Endothelial cell of hepatic sinusoid (primary cell): Measurements from ENCODE around the gene SRR.
"Not testable (repeated sequence)": the region's sequence is repeated elsewhere in the genome, so short reads cannot be mapped to it uniquely, and the experiment has no call there.

ENCODE experiments used
- in situ Hi-C: cut with HindIII; loops from 2 replicates; pipeline ENCODE4 v1.10.0; 2017; ENCODE audit warnings: low sequenced_read_pairs

The SRR gene, protein sequence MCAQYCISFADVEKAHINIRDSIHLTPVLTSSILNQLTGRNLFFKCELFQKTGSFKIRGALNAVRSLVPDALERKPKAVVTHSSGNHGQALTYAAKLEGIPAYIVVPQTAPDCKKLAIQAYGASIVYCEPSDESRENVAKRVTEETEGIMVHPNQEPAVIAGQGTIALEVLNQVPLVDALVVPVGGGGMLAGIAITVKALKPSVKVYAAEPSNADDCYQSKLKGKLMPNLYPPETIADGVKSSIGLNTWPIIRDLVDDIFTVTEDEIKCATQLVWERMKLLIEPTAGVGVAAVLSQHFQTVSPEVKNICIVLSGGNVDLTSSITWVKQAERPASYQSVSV

DNA sequence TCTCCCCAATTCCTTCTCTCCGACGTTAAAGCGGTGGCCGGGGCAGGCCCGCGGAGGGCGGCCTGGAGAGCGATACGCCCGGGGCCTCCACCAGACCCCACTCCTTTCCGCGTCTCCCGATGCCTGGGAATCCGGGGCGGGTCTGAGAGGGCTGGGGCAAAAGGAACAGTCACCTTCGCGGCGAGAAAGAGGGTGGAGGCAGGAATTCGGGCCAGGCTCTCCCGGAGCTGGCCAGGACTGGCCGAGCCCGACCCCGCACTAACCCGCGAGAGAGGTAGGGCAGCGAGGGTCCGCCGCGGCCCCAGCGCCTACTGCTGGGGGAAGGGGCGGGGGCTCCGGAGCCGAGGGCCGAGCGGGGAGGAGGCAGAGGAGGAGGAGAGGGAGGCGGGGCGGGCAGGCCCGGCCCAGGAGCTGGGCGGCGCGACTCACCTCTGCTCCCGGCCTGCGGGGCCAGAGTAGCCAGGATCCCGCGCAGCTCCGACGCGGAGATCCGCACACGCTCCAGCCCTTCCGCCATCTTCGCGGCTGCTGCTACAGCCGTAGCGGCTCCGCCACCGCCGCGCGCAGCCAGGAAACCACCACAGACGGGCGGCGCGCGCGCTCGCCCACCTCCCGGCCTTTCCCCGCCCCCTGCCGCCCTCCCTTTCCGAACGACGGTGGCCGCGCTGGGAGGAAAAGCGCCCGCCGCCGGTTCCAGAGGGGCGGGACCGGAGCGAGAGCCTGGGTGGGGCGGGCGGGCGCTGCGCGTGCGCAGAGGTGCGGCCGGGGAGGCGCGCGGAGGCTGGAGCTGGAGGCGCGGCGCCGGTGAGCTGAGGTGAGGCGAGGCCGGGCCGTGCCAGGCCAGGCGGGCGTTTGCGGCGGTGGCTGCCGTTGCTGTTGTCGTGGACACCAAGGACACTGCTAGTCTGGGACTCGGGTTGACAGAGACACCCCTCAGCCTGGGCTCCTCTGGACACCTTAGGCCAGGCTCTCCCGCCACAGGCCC is at the start of gene SRR, which contains the start of gene SMG6:
TSS of gene SRR (plus strand) at position 747 of the 985 bp plus-strand sequence. CDS start 11,611 bp downstream, outside the sequence.
TSS of gene SMG6 (minus strand) at position 582 of the 985 bp plus-strand sequence. CDS start at position 517, 65 bp downstream.
- in situ Hi-C loops: no loop called here

DNA sequence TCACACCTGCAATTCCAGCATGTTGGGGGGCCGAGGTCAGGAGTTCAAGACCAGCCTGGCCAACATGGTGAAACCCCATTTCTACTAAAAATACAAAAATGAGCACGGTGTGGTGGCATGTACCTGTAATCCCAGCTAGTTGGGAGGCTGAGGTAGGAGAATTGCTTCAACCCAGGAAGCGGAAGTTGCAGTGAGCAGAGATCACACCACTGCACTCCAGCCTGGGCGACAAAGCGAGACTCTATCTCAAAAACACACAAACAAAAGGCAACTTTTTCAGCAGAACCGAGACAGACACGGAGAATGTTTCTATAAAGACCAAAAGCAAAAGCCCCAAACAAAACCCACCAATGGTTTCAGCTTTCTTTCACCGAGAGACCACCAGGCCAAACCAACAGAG is 44.9 kb upstream of the SRR start:
- in situ Hi-C loops: not testable (repeated sequence)

DNA sequence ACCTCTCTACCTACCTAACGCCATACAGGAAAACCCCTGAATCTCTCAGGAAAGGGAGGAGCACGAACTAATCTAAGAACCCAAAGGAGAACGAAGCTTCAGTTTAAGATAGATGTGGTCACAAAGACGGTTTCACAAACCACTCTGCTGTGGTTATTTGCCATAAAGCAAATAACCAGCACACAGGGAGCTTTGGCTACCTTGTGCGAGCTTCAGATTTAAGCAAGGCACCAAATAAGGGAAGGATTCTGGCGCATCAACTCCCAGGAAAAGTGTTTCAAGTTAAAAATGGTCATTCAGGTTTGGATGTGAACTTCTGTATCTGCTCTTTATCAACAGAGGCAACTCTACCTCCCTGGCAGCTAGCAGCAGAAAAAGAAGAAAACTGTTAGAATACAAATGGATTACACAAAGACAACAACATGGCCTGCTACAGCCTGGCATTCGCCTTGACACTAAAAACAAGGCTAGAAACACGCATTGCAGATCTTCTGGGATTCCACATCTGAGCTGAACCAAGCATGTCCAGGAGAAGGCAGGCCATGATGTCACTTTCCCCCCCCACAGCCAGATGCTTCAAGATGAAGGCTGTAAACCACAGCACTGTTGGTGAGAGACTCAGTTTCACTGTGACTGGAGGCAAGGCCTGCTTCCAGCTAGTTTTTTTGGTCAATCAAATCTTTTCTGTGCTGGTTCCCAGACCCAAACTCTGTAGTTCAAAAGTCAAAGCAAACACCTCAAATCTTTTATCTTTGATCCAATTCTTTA is 43.8 kb upstream of the SRR start:
- in situ Hi-C loops: loop anchor here (10.0 kb wide), 1 partner anchor 195 kb away; no protein-coding TSS in a partner anchor

GRCh38 chr17:2262135-2262587 is 41.6 kb upstream of the SRR start:
- in situ Hi-C loops: loop anchor here (10.0 kb wide), 1 partner anchor 197 kb away; no protein-coding TSS in a partner anchor

DNA sequence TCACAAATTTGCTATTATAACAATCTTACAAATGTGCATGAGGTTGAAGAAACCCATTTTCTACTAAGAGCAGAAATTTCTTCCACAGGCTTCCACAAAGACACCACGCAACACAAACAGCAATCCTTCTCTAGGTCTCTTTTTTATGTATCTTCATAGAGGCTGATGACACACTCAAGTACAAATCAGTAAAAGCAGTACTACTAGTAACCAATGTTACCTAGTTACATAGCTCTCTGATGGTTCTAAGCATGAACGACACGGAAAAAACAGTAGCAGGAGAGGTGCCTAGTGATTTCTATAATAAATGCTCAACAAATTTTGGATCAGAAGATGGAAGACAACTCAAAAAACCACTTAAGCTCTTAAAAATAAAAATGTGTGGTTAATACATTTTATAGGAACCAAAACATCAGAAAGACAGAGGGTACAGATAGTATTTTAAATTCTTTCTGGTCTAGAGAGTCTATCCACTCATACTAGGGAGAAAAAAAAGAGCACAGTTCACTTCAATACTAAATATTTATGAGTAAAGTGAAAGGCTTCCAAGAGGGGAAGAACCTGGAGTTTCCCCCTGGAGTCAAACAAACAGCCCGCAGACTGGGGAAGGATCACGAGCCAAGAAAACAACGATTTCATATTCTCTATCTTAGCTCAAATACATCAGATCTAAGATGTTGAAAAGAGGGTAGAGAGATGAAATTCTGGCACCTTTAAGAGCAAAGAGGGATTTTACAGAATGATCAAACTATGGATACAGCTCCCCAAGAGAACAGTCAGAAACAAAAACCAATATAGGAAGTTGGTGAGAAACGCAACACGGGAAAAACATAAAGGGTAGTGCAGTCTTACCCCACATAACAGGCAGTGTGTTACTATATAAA is 40.3 kb upstream of the SRR start:
- in situ Hi-C loops: loop anchor here (10.0 kb wide), 1 partner anchor 199 kb away; no protein-coding TSS in a partner anchor

DNA sequence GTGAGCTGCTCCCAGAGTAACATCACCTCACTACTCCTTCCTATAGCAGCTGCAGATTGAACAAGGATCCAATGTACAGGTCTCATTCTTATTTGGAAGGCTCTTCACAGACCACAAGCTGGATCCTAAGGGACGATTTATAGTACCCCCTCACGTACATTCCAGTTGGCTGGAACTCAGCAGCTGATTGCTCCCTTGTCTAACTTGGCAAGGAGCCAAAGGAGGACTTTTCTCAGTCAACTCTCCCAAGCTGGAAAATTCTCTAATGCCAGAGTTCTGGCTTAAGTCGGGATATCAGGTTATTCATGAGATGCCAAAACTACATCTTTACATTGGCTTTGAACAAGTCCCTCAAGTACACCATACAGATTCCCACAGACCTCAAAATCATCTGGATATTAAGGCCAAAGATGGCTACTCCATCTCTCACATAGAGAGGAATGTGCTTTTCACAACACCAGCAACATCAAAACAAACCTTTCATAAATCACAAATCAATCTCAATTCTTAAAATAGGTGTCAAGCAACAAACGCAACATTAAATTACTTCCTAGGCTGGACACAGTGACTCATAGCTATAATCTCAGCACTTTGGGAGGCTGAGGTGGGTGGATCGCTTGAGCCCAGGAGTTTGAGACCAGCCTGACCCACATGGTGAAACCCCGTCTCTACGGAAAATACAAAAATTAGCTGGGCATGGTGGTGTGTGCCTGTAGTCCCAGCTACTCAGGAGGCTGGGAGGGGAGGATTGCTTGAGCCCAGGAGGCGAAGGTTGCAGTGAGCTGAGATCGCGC is 39.5 kb upstream of the SRR start:
- in situ Hi-C loops: loop anchor here (10.0 kb wide), 1 partner anchor 199 kb away; no protein-coding TSS in a partner anchor

- in situ Hi-C loops: loop anchor here (10.0 kb wide), 1 partner anchor 200 kb away; no protein-coding TSS in a partner anchor
These were observed 38.6 kb upstream of the SRR start for GRCh38 chr17:2265166-2265565.

GRCh38 chr17:2266045-2266864 is 37.5 kb upstream of the SRR start:
- in situ Hi-C loops: loop anchor here (10.0 kb wide), 1 partner anchor 201 kb away; no protein-coding TSS in a partner anchor

DNA sequence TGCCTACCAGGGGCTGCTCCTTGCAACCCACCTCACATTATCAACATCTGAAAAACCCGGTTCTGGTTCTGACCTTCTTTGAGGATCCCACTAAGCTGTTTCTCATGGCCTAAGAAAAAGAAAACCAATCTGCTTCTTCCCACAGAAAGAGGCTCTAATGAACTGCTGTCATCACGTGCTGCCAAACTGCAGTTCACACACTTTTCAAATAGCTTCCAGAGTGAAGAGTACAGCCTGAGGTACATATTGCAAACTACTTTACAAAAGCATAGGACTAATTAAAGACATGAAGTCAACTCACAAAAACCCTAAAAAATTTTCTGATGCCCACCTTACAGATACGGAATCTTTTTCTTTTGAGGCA is 36.9 kb upstream of the SRR start:
- in situ Hi-C loops: loop anchor here (10.0 kb wide), 1 partner anchor 202 kb away; no protein-coding TSS in a partner anchor

- in situ Hi-C loops: loop anchor here (10.0 kb wide), 1 partner anchor 203 kb away; no protein-coding TSS in a partner anchor
These were observed 36.4 kb upstream of the SRR start for GRCh38 chr17:2267354-2267753.

GRCh38 chr17:2271985-2272702 is 31.6 kb upstream of the SRR start:
- in situ Hi-C loops: no loop called here

DNA sequence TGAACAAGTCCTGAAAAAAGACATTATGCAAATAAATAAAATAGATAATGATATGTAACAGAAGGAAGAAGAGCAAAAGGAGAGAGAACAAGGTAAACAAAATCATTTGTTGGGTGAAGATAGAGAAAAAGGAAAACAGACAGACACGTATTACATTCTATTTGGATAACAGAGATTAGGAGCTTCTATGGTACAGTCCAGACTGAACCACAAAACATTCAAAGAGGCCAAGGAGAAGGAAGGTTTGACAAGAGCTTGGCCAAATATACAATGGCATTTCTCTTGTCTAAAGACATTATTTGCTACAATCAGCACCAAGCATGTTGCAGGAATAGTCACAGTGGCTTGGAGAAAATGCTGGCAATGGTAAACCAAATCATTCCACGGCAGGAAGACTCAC is 29.3 kb upstream of the SRR start:
- in situ Hi-C loops: no loop called here

DNA sequence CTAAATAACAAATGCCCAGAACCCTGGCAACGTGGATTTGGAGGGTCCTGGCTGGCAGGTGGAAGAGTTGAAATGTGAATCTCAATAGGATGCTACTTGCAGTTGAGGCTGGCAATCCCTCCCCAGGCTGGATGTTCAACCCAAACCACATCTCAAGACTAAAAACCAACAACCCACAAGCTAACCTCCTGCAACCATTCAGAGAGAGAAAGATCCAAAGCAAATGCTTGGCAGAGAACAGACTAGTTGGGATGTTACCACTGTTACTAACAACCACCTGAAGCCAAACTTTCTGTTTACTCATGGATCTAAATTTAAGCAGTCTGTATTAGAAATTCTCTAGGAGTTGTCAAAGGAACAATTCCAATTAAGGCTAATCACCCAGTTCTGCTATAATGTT is 28.0 kb upstream of the SRR start:
- in situ Hi-C loops: no loop called here

- in situ Hi-C loops: no loop called here
These were observed 26.1 kb upstream of the SRR start for GRCh38 chr17:2277429-2278170.

DNA sequence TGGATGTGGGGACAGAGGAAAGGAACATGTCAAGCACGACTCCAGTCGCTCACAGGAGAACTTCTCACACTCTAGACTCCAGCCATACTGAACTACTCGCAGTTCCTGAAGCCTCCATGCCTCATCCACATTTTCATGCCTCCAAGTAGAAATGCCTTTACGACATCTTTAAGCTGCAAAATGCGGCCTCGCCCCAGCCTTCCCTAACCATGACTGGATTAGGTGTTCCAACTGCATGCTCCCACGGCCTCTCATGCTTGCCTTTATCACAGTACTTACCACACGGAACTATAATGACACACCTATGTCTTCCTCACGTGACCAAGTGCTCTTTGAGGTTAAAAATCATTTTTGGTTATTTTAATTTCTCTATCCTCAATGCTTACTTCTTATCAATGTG is 24.0 kb upstream of the SRR start:
- in situ Hi-C loops: no loop called here

GRCh38 chr17:2282297-2282873 is 21.4 kb upstream of the SRR start:
- in situ Hi-C loops: no loop called here
